ENCODE data around the gene LAMA5. TPM values are rescaled to one million over a fixed set of nuclear protein-coding genes. Genes with fewer than 3 reads are reported as not detected.

Gene LAMA5
- total and polyA plus RNA-seq, 2 of the 8 experiments (the other 6 are each of a cell fraction or from before 2014, with no cell fraction given) = 34.4 to 225 TPM

- Histone ChIP-seq H3K4me1 (replicated peaks in 1 of 4; ENCODE audit: control insufficient read depth in 3 of 4, insufficient read depth in 4 of 4, low read length in 3 of 4) (peaks cover 0 to 6% (median 3%) of the 10 kb centered on the region in 4 experiments; a peak in 5 of 7 replicates), H3K4me3 (ENCODE audit: extremely low read depth in 1 of 4, insufficient read depth in 2 of 4, low read depth in 3 of 4, low read length in 4 of 4) (no peak overlapping the region), H3K23me2 (ENCODE audit: low read depth, low read length) (peaks cover 6% of the 10 kb centered on the region; the same call in 1 of the 2 replicates), H3K27ac (ENCODE audit: low read depth, low read length) (no peak overlapping the region), H3K79me2 (ENCODE audit: control insufficient read depth in 1 of 2, insufficient read depth in 2 of 2, low read length in 2 of 2) (no peaks in the 10 kb centered on the region; a peak in 1 of 4 replicates), H4K8ac (ENCODE audit: extremely low read depth, insufficient read depth, low read length) (no peak overlapping the region), H3K79me1 (ENCODE audit: low read depth, low read length) (no peaks in the 10 kb centered on the region; the same call in 1 of the 2 replicates), H3K56ac (replicated peaks; ENCODE audit: insufficient read length, low read depth, low read length) (no peak overlapping the region), H3K18ac (ENCODE audit: extremely low read depth, low read length) (no peak overlapping the region), H3K14ac (ENCODE audit: insufficient read length) (no peak overlapping the region), H2BK5ac (ENCODE audit: low read depth, low read length) (no peak overlapping the region), H3K27me3 (replicated peaks in 1 of 4; ENCODE audit: control insufficient read depth in 3 of 4, extremely low read depth in 1 of 4, insufficient read depth in 3 of 4, low read length in 3 of 4) (no peaks in the 10 kb centered on the region), H3K9me3 (ENCODE audit: insufficient read depth in 2 of 2, low read depth in 1 of 2, low read length in 1 of 2) (peaks cover 0 to 2% of the 10 kb centered on the region in 2 experiments; a peak in 1 of 4 replicates), H2BK15ac (ENCODE audit: low read length) (no peak overlapping the region), H3K4ac (replicated peaks; ENCODE audit: insufficient read length, low read depth, low read length) (no peak overlapping the region), H3K36me3 (ENCODE audit: control insufficient read depth in 2 of 4, insufficient read depth in 4 of 4, low read length in 3 of 4) (no peaks in the 10 kb centered on the region), H4K20me1 (replicated peaks in 1 of 2; ENCODE audit: control insufficient read depth in 1 of 2, insufficient read depth in 2 of 2, low read length in 2 of 2) (peaks cover 0 to 13% of the 10 kb centered on the region in 2 experiments), H2BK20ac (ENCODE audit: low read length) (no peak overlapping the region), H4K91ac (replicated peaks; ENCODE audit: insufficient read length, low read length) (no peak overlapping the region), H2AFZ (ENCODE audit: low read length) (no peak overlapping the region), H3K9ac (replicated peaks in 1 of 4; ENCODE audit: extremely low read depth in 1 of 4, low read depth in 3 of 4, low read length in 3 of 4) (no peak overlapping the region), H2BK12ac (ENCODE audit: low read depth, low read length) (no peak overlapping the region), H3K4me2 (ENCODE audit: insufficient read depth in 1 of 2, low read depth in 2 of 2, low read length in 2 of 2) (no peak overlapping the region), H2AK5ac (ENCODE audit: low read depth, low read length) (no peak overlapping the region), H2BK120ac (replicated peaks; ENCODE audit: low read depth, low read length) (no peak overlapping the region), H3K23ac (ENCODE audit: insufficient read length) (no peak overlapping the region), H4K5ac (ENCODE audit: insufficient read length, low read depth, low read length) (no peak overlapping the region)
- FAIRE-seq (no peak), DNase-seq (ENCODE audit: low read depth in 1 of 2, low spot score in 2 of 2) (no peak)
- POLR2A ChIA-PET (ENCODE audit: partially characterized antibody) = interaction anchor here (0.7 to 7.7 kb wide), 5 partner anchors 10 to 98 kb away, joined by 3 to 105 read pairs (median 3); partner anchors contain the start of genes ADRM1 and RPS21
- WGBS, 2 experiments (ENCODE audit: extremely low coverage in 1 of 2, insufficient coverage in 1 of 2, insufficient read length in 1 of 2, insufficient replicate concordance in 2 of 2, low coverage in 1 of 2, low lambda C conversion rate in 2 of 2, missing lambda C conversion rate in 1 of 2) = 93% methylated on average over 9 of the region's 10 CpGs; no CpG with 5 or more reads in 1 of the 2 experiments
- CTCF ChIA-PET (ENCODE audit: partially characterized antibody) = interaction anchor here (0.6 to 7.6 kb wide), 27 partner anchors 9 to 397 kb away, joined by 3 to 103 read pairs (median 3); partner anchors contain the start of gene RPS21
- TF ChIP-seq SRF (IDR thresholded peaks at IDR 0.05; ENCODE audit: low read depth, low read length) (no peak), TBP (IDR thresholded peaks at IDR 0.05; ENCODE audit: low read depth, low read length) (no peak), ASH2L (IDR thresholded peaks at IDR 0.05; ENCODE audit: low read length) (no peak), KDM4A (IDR thresholded peaks at IDR 0.05; ENCODE audit: low read depth, low read length, severe bottlenecking) (no peak), TEAD4 (IDR thresholded peaks at IDR 0.05; ENCODE audit: low read depth, low read length) (no peak), TCF12 (IDR thresholded peaks at IDR 0.05; ENCODE audit: low read depth, low read length) (no peak), TAF7 (optimal IDR thresholded peaks at IDR 0.05; ENCODE audit: borderline replicate concordance, low read depth, low read length) (no peak), FOSL1 (IDR thresholded peaks at IDR 0.05; ENCODE audit: insufficient read depth, low read depth, low read length) (no peak), CTBP2 (IDR thresholded peaks at IDR 0.05; ENCODE audit: borderline replicate concordance, insufficient read depth, insufficient read length, low read length) (no peak), MAFK (IDR thresholded peaks at IDR 0.05; ENCODE audit: low read depth, low read length) (no peak), E2F6 (IDR thresholded peaks at IDR 0.05) (no peak), SAP30 (IDR thresholded peaks at IDR 0.05; ENCODE audit: insufficient read depth, insufficient replicate concordance, low read length) (no peak), EGR1 (IDR thresholded peaks at IDR 0.05; ENCODE audit: borderline replicate concordance, low read depth, low read length) (no peak)
Observed at GRCh38 chr20:62400541-62400940, 33.4 kb upstream of the LAMA5 start.

All from H1 (cell line).